Measurements from ENCODE around the gene PNPLA1.

The PNPLA1 gene

GRCh38 chr6:36268478-36269275 is 1.2 kb upstream of the PNPLA1 start:
- Histone ChIP-seq H2AFZ (ENCODE audit: low read depth) (no peak overlapping the region), H4K20me1 (ENCODE audit: insufficient read depth) (no peaks in the 10 kb centered on the region), H3K36me3 (ENCODE audit: insufficient read depth) (no peaks in the 10 kb centered on the region), H3K27me3 (ENCODE audit: insufficient read depth, low read depth) (no peaks in the 10 kb centered on the region), H3K27ac (no peak overlapping the region), H3K4me2 (no peak overlapping the region), H3K4me3 (IDR thresholded peaks at IDR 0.05; ENCODE audit: insufficient read depth, low read depth, low read length) (no peak overlapping the region), H3K79me2 (ENCODE audit: insufficient read depth, low read depth) (no peaks in the 10 kb centered on the region), H3K9ac (no peak overlapping the region), H3K4me1 (ENCODE audit: low read depth, poor library complexity, severe bottlenecking) (no peaks in the 10 kb centered on the region)
- TF ChIP-seq CTCF (conservative IDR thresholded peaks at IDR 0.05; ENCODE audit: low read depth, low read length), result no peak

DNA sequence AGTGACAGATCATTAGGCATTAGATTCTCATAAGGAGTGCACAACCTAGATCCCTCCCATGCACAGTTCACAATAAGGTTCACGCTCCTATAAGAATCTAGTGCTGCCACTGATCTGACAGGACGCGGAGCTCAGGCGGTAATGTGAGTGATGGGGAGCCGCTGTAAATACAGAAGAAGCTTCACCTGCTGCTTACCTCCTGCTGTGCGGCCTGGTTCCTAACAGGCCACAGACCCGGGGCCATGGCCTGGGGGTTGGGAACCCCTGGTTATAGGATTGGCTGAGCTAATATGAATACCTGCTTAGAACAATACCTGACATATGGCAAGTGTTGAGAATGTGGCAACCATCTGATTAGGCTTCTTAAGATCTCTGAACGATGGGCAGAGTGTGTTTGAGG is 2.4 kb downstream of the PNPLA1 start:
- Histone ChIP-seq H3K9ac (no peak overlapping the region), H3K27ac (no peak overlapping the region), H3K4me2 (no peak overlapping the region), H2AFZ (ENCODE audit: low read depth) (no peak overlapping the region), H3K79me2 (ENCODE audit: insufficient read depth, low read depth) (no peaks in the 10 kb centered on the region), H4K20me1 (ENCODE audit: insufficient read depth) (no peaks in the 10 kb centered on the region), H3K4me3 (IDR thresholded peaks at IDR 0.05; ENCODE audit: insufficient read depth, low read depth, low read length) (no peak overlapping the region), H3K4me1 (ENCODE audit: low read depth, poor library complexity, severe bottlenecking) (no peaks in the 10 kb centered on the region), H3K36me3 (ENCODE audit: insufficient read depth) (no peaks in the 10 kb centered on the region), H3K27me3 (ENCODE audit: insufficient read depth, low read depth) (no peaks in the 10 kb centered on the region)
- no peak for TF ChIP-seq CTCF (conservative IDR thresholded peaks at IDR 0.05; ENCODE audit: low read depth, low read length)

DNA sequence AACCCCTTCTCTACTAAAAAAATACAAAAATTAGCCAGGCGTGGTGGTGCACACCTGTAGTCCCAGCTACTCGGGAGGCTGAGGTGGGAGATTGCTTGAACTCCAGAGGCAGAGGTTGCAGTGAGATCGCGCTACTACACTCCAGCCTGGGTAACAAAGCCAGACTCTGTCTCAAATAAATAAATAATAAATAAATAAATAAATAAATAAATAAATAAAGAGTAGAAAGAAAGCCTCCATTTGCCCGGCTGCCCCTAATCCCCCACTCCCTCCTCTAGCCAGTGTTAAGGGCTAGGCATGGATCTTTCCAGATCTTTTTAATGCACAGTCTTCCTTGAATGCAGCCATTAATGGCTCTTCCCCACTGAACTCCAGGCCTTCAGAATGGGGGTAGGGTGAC is 3.2 kb downstream of the PNPLA1 start:
- Histone ChIP-seq H3K9ac (no peak overlapping the region), H3K4me2 (no peak overlapping the region), H3K27ac (no peak overlapping the region), H3K36me3 (ENCODE audit: insufficient read depth) (no peaks in the 10 kb centered on the region), H3K79me2 (ENCODE audit: insufficient read depth, low read depth) (no peaks in the 10 kb centered on the region), H3K4me3 (IDR thresholded peaks at IDR 0.05; ENCODE audit: insufficient read depth, low read depth, low read length) (no peak overlapping the region), H2AFZ (ENCODE audit: low read depth) (no peak overlapping the region), H3K4me1 (ENCODE audit: low read depth, poor library complexity, severe bottlenecking) (no peaks in the 10 kb centered on the region), H4K20me1 (ENCODE audit: insufficient read depth) (no peaks in the 10 kb centered on the region), H3K27me3 (ENCODE audit: insufficient read depth, low read depth) (no peaks in the 10 kb centered on the region)
- no peak for TF ChIP-seq CTCF (conservative IDR thresholded peaks at IDR 0.05; ENCODE audit: low read depth, low read length)

DNA sequence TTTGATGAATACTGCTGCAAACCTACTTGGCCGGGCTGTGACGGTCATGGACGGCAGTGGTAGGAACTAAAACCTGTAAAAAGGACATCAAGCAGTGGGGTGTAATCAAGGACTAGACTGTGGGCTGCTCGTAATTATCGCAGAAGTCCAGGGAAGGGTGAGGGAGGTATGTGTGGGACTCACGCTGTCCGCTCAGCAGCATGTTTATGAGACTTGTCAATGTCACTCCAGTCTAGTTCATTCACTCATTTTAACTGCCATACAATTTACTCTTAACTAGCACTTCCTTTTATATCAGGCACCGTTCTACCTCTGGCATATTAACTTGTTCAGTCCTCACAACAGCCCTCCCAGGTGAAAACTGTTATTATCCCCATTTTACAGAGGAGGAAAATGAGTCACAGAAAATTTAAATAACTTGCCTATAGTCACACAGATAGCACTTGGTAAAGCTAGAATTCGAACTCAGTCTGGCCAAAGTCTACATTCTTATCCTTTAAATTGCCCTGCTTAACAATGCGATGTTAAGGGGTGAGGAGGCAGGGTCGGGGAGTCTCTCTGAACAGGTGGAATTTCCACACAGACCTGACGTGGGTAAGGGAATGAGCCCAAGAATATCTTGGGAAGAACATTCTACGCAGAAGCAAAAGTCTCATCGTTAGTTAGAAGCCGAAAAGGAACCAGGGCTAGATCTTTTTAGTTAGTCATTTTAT is 4.1 kb downstream of the PNPLA1 start:
- no peaks in the 10 kb centered on the region for H4K20me1 ChIP-seq (ENCODE audit: insufficient read depth)
- no peak overlapping the region for H2AFZ ChIP-seq (ENCODE audit: low read depth)
- H3K4me2 ChIP-seq, result no peak overlapping the region
- H3K27me3 ChIP-seq (ENCODE audit: insufficient read depth, low read depth), result no peaks in the 10 kb centered on the region
- TF ChIP-seq CTCF (conservative IDR thresholded peaks at IDR 0.05; ENCODE audit: low read depth, low read length), result no peak
- no peak overlapping the region for H3K27ac ChIP-seq
- no peaks in the 10 kb centered on the region for H3K4me1 ChIP-seq (ENCODE audit: low read depth, poor library complexity, severe bottlenecking)
- no peak overlapping the region for H3K9ac ChIP-seq
- H3K4me3 ChIP-seq (IDR thresholded peaks at IDR 0.05; ENCODE audit: insufficient read depth, low read depth, low read length), result no peak overlapping the region
- H3K36me3 ChIP-seq (ENCODE audit: insufficient read depth), result no peaks in the 10 kb centered on the region
- H3K79me2 ChIP-seq (ENCODE audit: insufficient read depth, low read depth), result no peaks in the 10 kb centered on the region
